AG09319 (cell line): Measurements from ENCODE around the gene MYCBP2.

ENCODE experiments used
- DNase-seq: peaks from one replicate; pipeline ENCODE4 v3.0.0-alpha.2; 2010; ENCODE audit warnings: low read depth; ENCODE audit errors: extremely low read depth
- CTCF ChIP-seq: IDR thresholded peaks from 2 replicates; pipeline ENCODE4 v1.5.1; 2011; ENCODE audit warnings: low read depth, mild to moderate bottlenecking, inconsistent platforms, low read length, moderate library complexity

Gene MYCBP2

GRCh38 chr13:77233159-77233558 lies 93.7 kb downstream of the MYCBP2 start:
- DNase-seq: no peak
- no peak for TF ChIP-seq CTCF

GRCh38 chr13:77230560-77230959 lies 96.3 kb downstream of the MYCBP2 start:
- no peak for TF ChIP-seq CTCF
- no peak for DNase-seq

- DNase-seq: no peak
- TF ChIP-seq CTCF: no peak
These were observed 100.9 kb downstream of the MYCBP2 start for GRCh38 chr13:77225946-77226345.

- DNase-seq: no peak
- TF ChIP-seq CTCF: no peak
These were observed 104.0 kb downstream of the MYCBP2 start for GRCh38 chr13:77222909-77223308.

- no peak for TF ChIP-seq CTCF
- no peak for DNase-seq
These were observed 104.7 kb downstream of the MYCBP2 start for GRCh38 chr13:77222000-77222690.

- no peak for DNase-seq
- no peak for TF ChIP-seq CTCF
These were observed 107.5 kb downstream of the MYCBP2 start for GRCh38 chr13:77219401-77219800.

- no peak for TF ChIP-seq CTCF
- no peak for DNase-seq
These were observed 108.6 kb downstream of the MYCBP2 start for GRCh38 chr13:77218274-77218673.
